ENCODE data around the gene CERT1. TPM values are rescaled to one million over a fixed set of nuclear protein-coding genes. Genes with fewer than 3 reads are reported as not detected.

Gene CERT1
- total RNA-seq, 1 donor from 2014 or later: 11.7 TPM

GRCh38 chr5:75366787-75367186, 144.6 kb downstream of the CERT1 start:
- H3K4me3 ChIP-seq (ENCODE audit: low read depth, low read length): no peak overlapping the region
- TF ChIP-seq CTCF (conservative IDR thresholded peaks at IDR 0.05; ENCODE audit: low read depth, low read length): no peak
- no peak for DNase-seq (ENCODE audit: low read depth)

GRCh38 chr5:75365740-75366139, 145.7 kb downstream of the CERT1 start:
- H3K4me3 ChIP-seq (ENCODE audit: low read depth, low read length): no peak overlapping the region
- no peak for TF ChIP-seq CTCF (conservative IDR thresholded peaks at IDR 0.05; ENCODE audit: low read depth, low read length)
- DNase-seq (ENCODE audit: low read depth): no peak

- H3K4me3 ChIP-seq (ENCODE audit: low read depth, low read length): no peak overlapping the region
- TF ChIP-seq CTCF (conservative IDR thresholded peaks at IDR 0.05; ENCODE audit: low read depth, low read length): no peak
- DNase-seq (ENCODE audit: low read depth): no peak
Observed at GRCh38 chr5:75364571-75365280, 146.7 kb downstream of the CERT1 start.

GRCh38 chr5:75363726-75364495, 147.5 kb downstream of the CERT1 start:
- no peak overlapping the region for H3K4me3 ChIP-seq (ENCODE audit: low read depth, low read length)
- no peak for DNase-seq (ENCODE audit: low read depth)
- no peak for TF ChIP-seq CTCF (conservative IDR thresholded peaks at IDR 0.05; ENCODE audit: low read depth, low read length)

GRCh38 chr5:75363111-75363510, 148.3 kb downstream of the CERT1 start:
- no peak for TF ChIP-seq CTCF (conservative IDR thresholded peaks at IDR 0.05; ENCODE audit: low read depth, low read length)
- no peak for DNase-seq (ENCODE audit: low read depth)

GRCh38 chr5:75362474-75362975, 148.9 kb downstream of the CERT1 start:
- DNase-seq (ENCODE audit: low read depth): no peak
- no peak overlapping the region for H3K4me3 ChIP-seq (ENCODE audit: low read depth, low read length)
- no peak for TF ChIP-seq CTCF (conservative IDR thresholded peaks at IDR 0.05; ENCODE audit: low read depth, low read length)

More at GRCh38 chr5:75363111-75363510, 148.3 kb downstream of the CERT1 start:
- no peak overlapping the region for H3K4me3 ChIP-seq (ENCODE audit: low read depth, low read length)

All from epithelial cell of proximal tubule (primary cell).